Left cardiac atrium (tissue), 4 donors: Measurements from ENCODE around the gene ACOT9. TPM values are rescaled to one million over a fixed set of nuclear protein-coding genes. Genes with fewer than 3 reads are reported as not detected.

Experiments used
- ATAC-seq, 2 donors: fragments of 200-7000 bp; cut with Tn5 transposase; one replicate each; pipeline ENCODE4 v1.9.1; 2020; ENCODE audit warnings: mild to moderate bottlenecking in 2 of 2, moderate library complexity in 2 of 2
- DNase-seq: peaks from one replicate; pipeline ENCODE4 v3.0.0-alpha.2; 2020
- intact Hi-C, 2 donors: fragments of 100-400 bp; cut with DNase I; formaldehyde crosslinking; loops; one replicate each; pipeline versions ENCODE4 v1.14.1 to v1.15.1; 2022 to 2023
- long read RNA-seq: library from polyadenylated mRNA; unstranded; transcript quantifications from one replicate; pipeline ENCODE4 v2.0.0, GENCODE V29; 2021
- total RNA-seq, 2 donors: library from RNA; stranded (reverse); fragmentation: NEBNext Ultra II Directional; extraction: Animal tissue kit (Norgen Biotek cat#: 25700); gene quantifications; one replicate each; pipeline ENCODE4 v1.2.1, GENCODE V29; 2021
- donor health status: DM: no; HTN: yes; CAD: no.
- donor health status: DM: no; HTN: yes; CAD: no; lungs with severe emphysema.
- donor health status: DM: yes; HTN: yes; CAD: no.
- donor health status: Dilated cardiomyopathy.

ACOT9 gene, protein sequence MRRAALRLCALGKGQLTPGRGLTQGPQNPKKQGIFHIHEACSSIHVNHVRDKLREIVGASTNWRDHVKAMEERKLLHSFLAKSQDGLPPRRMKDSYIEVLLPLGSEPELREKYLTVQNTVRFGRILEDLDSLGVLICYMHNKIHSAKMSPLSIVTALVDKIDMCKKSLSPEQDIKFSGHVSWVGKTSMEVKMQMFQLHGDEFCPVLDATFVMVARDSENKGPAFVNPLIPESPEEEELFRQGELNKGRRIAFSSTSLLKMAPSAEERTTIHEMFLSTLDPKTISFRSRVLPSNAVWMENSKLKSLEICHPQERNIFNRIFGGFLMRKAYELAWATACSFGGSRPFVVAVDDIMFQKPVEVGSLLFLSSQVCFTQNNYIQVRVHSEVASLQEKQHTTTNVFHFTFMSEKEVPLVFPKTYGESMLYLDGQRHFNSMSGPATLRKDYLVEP
- total RNA-seq = 10 to 100 TPM; 42.4 to 50.6 TPM
- long read RNA-seq, transcript ACOT9-201 (15 exons, 1,675 nt) = minor isoform, 17 of 78 reads
- long read RNA-seq, transcript ACOT9-204 (16 exons, 3,117 nt) = major isoform, 44 of 78 reads
- long read RNA-seq, partial matches to known transcripts = 1 of 78 reads
- long read RNA-seq, other reads (novel, unspliced or antisense) = 16 of 78 reads

DNA sequence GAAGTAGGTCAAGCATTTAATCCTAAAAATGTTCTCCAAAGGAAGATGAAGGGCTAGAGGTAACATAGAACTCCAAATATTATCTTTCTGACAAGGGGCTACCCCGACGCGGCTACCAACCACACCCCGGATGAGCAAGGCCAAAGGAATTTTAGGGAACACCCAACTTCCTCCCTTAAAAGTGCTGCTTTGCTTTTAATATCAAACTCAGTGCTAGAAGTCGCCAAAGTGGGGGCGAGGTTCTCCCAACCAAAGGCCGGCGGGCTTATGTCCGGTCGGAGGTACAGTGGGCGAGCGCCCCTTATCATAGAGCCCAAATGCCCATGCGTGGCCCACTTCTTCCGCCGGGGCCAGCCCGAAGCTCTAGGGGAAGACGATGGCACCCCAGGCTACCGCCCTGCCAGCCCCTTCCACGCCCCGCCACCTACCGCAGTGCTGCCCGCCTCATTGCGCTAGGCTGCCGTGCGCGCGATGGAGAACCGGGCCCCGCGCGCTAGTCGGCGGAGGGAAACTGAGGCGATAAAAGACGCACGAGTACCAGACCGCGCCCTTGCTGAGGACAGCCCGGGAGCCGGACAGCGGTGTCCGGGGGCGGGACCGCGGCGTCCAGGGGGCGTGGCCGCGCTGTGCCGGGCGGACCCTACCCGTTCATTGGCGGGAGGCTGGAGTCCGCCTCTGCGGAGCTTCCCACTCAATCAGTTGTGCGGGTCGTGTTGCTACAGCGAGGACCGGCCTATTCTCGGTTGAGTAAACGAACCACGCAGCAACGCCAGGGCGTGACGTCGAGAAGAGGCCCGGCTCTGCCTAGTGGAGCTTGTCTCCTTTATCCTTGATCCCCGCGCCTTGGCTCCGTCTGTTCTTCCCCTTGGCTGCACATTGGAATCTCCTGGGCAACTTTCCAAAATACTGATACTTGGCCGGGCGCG lies at the start of gene ACOT9:
Gene ACOT9, minus strand, starts transcription at position 580 of the 926 bp plus-strand sequence. Its CDS starts 132 bp downstream, at position 448.
- intact Hi-C loops = loop anchor here in 1 of 2 donors (10.0 kb wide), 1 partner anchor 162 kb away; the partner anchor contains the start of genes APOO and CXorf58
- ATAC-seq = peak; percentile 97 to 98
- DNase-seq = peak; percentile 96

DNA sequence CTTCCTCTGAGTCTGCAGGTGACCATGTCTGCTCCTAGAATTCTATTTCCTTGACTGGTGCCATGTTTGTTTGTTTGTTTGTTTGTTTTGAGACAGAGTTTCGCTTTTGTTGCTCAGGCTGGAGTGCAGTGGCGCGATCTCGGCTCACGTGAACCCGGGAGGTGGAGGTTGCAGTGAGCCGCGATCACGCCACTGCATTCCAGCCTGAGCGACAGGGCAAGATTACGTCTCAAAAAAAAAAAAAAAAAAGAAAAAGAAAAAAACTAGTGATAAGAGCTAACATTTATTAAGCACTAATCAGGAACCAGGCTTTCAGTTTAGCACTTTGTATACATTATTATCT lies 47.0 kb upstream of the ACOT9 start:
- intact Hi-C loops = no loop called here
- no peak for DNase-seq
- ATAC-seq = no peak

DNA sequence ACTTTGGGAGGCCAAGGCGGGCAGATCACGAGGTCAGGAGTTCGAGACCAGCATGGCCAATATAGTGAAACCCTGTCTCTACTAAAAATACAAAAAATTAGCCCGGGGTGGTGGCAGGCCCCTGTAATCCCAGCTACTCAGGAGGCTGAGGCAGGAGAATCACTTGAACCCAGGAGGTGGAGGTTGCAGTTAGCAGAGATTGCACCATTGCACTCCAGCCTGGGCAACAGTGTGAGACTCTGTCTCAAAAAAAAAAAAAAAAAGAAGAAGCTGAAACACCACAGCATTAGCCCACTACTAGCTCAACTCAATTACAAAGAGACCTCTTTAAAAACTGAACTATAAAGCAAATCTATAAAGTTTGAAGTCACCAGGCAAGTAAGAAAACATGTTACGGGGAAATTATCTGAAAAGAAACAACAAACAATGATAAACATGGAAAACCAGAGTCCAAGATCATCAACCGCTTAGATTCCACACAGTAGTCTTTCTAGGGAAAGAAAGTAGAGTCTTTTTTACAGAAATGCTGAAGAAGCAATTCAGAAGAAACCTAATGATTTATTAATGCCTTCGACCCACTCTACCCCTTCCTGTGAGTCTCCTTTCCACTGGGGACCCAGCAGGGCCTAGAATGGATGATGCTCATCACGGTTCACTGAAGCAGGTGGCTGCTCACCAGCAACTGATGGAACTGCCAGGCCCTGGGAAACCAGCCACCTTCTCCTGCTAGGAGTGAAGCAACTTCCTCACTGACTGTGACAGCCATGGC lies 46.5 kb upstream of the ACOT9 start:
- peak; percentile 27 for DNase-seq
- intact Hi-C loops = loop anchor here (10.0 kb wide), 2 partner anchors 115 to 235 kb away; partner anchors contain the start of genes APOO (in 1 of the 2), CXorf58 (in 1 of the 2) and KLHL15 (in 1 of the 2)
- no peak for ATAC-seq

DNA sequence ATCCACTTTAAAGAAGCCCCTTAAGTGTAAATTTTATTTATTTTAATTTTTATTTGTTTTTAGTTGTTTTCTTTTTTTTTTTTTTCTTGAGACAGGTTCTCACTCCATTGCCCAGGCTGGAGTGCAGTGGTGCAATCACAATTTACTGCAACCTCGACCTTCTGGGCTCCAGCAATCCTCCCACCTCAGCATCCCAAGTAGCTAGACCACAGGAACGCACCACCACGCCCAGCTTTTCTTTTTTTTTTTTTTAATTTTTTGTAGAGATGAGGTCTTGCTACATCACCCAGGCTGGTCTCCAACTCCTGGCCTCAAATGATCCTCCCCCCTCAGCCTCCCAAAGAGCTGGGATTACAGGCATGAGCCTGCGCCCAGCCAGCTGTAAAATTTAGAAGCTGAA lies 45.9 kb upstream of the ACOT9 start:
- DNase-seq (no peak), ATAC-seq (no peak)
- intact Hi-C loops = loop anchor here (10.0 kb wide), 2 partner anchors 116 to 236 kb away; partner anchors contain the start of genes APOO (in 1 of the 2), CXorf58 (in 1 of the 2) and KLHL15 (in 1 of the 2)

DNA sequence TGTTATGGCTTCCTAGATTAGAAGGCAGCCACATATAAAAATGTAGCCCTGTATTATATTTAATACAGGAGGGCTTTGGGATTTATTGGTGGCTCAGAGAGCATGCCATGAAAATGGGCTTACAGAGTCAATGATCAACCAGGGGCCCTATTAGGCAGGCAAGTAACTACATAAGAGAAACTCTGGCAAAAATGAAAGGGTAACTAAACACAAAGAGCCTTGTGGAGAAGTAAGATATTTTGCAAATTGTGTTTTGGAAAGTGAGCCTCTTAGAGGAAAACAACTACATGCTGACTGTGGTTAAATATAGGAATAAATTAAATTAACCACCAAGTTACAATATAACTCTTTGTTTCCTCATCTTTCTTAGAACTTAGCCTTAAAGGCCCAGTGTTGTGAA lies 45.4 kb upstream of the ACOT9 start:
- ATAC-seq (no peak), DNase-seq (no peak)
- intact Hi-C loops = loop anchor here (10.0 kb wide), 2 partner anchors 116 to 236 kb away; partner anchors contain the start of genes APOO (in 1 of the 2), CXorf58 (in 1 of the 2) and KLHL15 (in 1 of the 2)

DNA sequence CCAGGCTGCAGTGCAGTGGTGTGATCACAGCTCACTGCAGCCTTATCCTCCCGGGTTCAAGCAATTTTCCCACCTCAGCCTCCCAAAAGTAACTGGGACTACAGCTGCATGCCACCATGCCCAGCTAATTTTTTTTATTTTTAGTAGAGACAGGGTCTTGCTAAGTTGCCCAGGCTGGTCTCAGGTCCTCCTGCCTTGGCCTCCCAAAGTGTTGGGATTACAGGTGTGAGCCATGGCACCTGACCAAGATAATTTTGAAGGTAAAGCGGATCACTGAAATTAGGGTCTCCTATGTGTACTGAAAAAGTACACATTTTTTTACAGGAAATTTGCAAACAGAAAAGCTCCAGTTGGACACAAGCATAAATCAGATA lies 44.7 kb upstream of the ACOT9 start:
- intact Hi-C loops = loop anchor here (10.0 kb wide), 2 partner anchors 117 to 237 kb away; partner anchors contain the start of genes APOO (in 1 of the 2), CXorf58 (in 1 of the 2) and KLHL15 (in 1 of the 2)
- DNase-seq (no peak), ATAC-seq (no peak)

DNA sequence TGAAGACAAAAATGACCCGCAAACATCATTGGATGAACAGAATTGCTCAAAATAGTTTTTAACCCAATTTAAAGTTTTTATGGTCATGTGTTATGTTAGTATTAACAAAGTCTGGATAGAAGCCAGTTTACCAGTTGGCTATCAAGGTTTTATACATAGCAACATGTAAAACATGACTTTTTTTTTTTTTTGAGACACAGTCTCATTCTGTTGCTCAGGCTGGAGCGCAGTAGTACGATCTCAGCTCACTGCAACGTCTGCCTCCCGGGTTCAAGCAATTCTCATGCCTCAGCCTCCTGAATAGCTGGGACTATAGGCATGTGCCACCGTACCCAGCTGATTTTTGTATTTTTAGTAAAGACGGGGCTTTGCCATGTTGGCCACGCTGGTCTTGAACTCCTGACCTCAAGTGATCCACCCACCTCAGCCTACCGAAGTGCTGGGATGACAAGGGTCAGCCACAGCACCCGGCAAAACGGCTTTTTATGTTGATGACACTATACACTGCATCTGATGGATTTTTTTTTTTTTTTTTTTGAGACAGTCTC lies 43.3 kb upstream of the ACOT9 start:
- peak; percentile 26 for DNase-seq
- no peak for ATAC-seq
- intact Hi-C loops = loop anchor here (10.0 kb wide), 2 partner anchors 118 to 238 kb away; partner anchors contain the start of genes APOO (in 1 of the 2), CXorf58 (in 1 of the 2) and KLHL15 (in 1 of the 2)

- ATAC-seq = peak; percentile 1 to 4
- intact Hi-C loops = loop anchor here (10.0 kb wide), 2 partner anchors 119 to 239 kb away; partner anchors contain the start of genes APOO (in 1 of the 2), CXorf58 (in 1 of the 2) and KLHL15 (in 1 of the 2)
These were observed 42.5 kb upstream of the ACOT9 start for GRCh38 chrX:23785580-23785979.

DNA sequence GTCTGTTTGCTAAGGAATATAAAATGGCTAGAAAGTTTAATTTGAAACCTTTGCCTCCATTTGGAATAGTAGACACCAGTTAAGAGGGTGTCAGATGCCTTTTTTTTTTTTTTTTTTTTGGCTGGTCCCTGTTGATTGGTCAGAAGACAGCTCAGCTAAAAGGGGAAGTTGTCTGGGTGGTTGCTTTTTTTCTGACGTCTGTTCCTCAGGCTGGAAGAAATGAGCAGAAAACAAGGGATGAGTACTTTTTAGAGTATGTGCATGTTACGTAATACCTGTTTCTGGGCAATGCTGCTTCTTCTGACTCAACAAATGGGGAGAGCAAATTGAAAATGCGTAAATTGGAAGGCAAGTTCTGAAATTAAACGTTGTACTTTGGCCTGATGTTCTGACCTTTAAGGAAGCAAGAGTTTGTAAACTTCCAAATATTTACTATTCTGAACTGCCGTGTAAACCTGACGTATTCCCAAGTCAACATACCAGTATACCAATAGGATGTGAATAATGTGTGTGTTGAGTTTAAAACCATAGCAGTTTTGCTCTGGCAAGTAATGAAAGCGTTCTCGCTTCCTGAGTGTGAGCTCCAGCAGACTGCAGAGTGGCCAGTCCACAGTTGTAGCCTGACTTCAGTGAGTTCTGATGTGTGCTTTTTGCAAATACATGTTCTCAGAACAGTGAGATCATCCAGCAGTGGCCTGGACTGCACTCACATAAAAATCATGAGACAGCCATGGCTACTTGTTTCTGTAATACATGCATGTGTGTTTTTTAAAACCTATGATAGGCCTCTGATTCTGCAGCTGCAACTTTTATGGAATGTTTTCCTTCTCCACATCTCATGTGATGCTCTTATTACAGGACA lies 41.6 kb upstream of the ACOT9 start:
- intact Hi-C loops = loop anchor here (10.0 kb wide), 2 partner anchors 120 to 240 kb away; partner anchors contain the start of genes APOO (in 1 of the 2), CXorf58 (in 1 of the 2) and KLHL15 (in 1 of the 2)
- peak in 1 of 2 donors; percentile 1 for ATAC-seq

More at GRCh38 chrX:23785580-23785979, 42.5 kb upstream of the ACOT9 start:
- DNase-seq = no peak

GRCh38 chrX:23783589-23784469 lies 40.8 kb upstream of the ACOT9 start:
- intact Hi-C loops = loop anchor here (2.0 to 10.0 kb wide), 3 partner anchors 117 to 241 kb away; partner anchors contain the start of genes APOO (in 1 of the 2), CXorf58 (in 1 of the 2) and KLHL15 (in 1 of the 2)
- ATAC-seq = peak; percentile 2 to 7
- peak; percentile 25 for DNase-seq

More for the DNA sequence above, 41.6 kb upstream of the ACOT9 start:
- no peak for DNase-seq

- DNase-seq (peak; percentile 96), ATAC-seq (peak; percentile 95 to 96)
- intact Hi-C loops = loop anchor here (2.0 to 10.0 kb wide), 3 partner anchors 118 to 242 kb away; partner anchors contain the start of genes APOO (in 1 of the 2), CXorf58 (in 1 of the 2) and KLHL15 (in 1 of the 2)
These were observed 40.0 kb upstream of the ACOT9 start, which contains the start of gene SAT1 for GRCh38 chrX:23782863-23783588. SAT1 (plus strand) TSS chrX:23783173; CDS start chrX:23783352, 179 bp downstream.

- intact Hi-C loops = loop anchor here (2.0 to 10.0 kb wide), 3 partner anchors 118 to 242 kb away; partner anchors contain the start of genes APOO (in 1 of the 2), CXorf58 (in 1 of the 2) and KLHL15 (in 1 of the 2)
- no peak for DNase-seq
- ATAC-seq = no peak
These were observed 39.4 kb upstream of the ACOT9 start for GRCh38 chrX:23782455-23782854.

DNA sequence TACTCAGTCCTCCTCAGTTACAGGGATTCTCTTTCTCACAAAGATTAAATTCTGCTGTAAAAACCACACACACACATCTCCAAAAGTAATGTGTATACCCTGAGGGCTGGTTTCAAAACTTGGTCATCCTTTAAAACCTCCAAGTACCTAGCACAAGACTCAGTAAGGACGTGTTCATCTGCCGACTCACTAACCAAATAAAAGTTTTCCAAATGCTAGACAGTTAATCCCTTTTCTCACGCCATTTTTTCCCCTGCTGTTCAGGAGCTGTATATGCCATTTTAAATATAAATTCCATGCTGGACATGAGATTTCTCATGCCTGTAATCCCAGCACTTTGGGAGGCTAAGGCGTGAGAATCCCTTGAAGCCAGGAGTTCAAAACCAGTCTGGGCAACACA lies 35.9 kb upstream of the ACOT9 start:
- DNase-seq (no peak), ATAC-seq (no peak)
- intact Hi-C loops = no loop called here

- ATAC-seq (no peak), DNase-seq (no peak)
- intact Hi-C loops = no loop called here
These were observed 33.3 kb upstream of the ACOT9 start for GRCh38 chrX:23776363-23776762.
